ENCODE results near the gene ZNF415.

Gene ZNF415

GRCh38 chr19:53057904-53058580 is 74.7 kb downstream of the ZNF415 start:
- Histone ChIP-seq H3K9ac (ENCODE audit: low read length) (no peak overlapping the region), H3K9me2 (replicated peaks; ENCODE audit: insufficient read depth, low read length) (no peaks in the 10 kb centered on the region), H3K9me3 (ENCODE audit: insufficient read depth, low read length) (no peaks in the 10 kb centered on the region), H3K27me3 (ENCODE audit: low read length) (no peaks in the 10 kb centered on the region), H3K79me2 (ENCODE audit: insufficient read depth, low read length) (no peaks in the 10 kb centered on the region), H2AFZ (ENCODE audit: low read depth, low read length, severe bottlenecking) (no peak overlapping the region), H4K20me1 (ENCODE audit: low read depth, low read length) (no peaks in the 10 kb centered on the region), H3K27ac (ENCODE audit: low read depth, low read length) (no peak overlapping the region), H3F3A (ENCODE audit: insufficient read depth) (no peaks in the 10 kb centered on the region), H3K4me2 (ENCODE audit: low read depth, low read length, poor library complexity, severe bottlenecking) (no peak overlapping the region), H3K36me3 (ENCODE audit: low read length) (no peaks in the 10 kb centered on the region), H3K4me3 (ENCODE audit: insufficient read depth, low read length, poor library complexity, severe bottlenecking) (no peak overlapping the region)
- no peak for TF ChIP-seq EZH2phosphoT487 (conservative IDR thresholded peaks at IDR 0.05; ENCODE audit: low read length)
- TF ChIP-seq CTCF (IDR thresholded peaks at IDR 0.05; ENCODE audit: insufficient read depth, low read length, poor library complexity, severe bottlenecking) = no peak

Measured in SU-DHL-6 (cell line).